Sciatic nerve (tissue), 2 donors: Measurements from ENCODE around the gene VENTX. TPM values are rescaled to one million over a fixed set of nuclear protein-coding genes. Genes with fewer than 3 reads are reported as not detected.
"Not testable (repeated sequence)": the region's sequence is repeated elsewhere in the genome, so short reads cannot be mapped to it uniquely, and the experiment has no call there.

Experiments
- ATAC-seq: fragments of 200-7000 bp; cut with Tn5 transposase; one replicate; pipeline ENCODE4 v1.9.1; 2020; ENCODE audit warnings: mild to moderate bottlenecking, moderate library complexity
- DNase-seq: peaks from one replicate; pipeline ENCODE4 v3.0.0-alpha.2; 2020; ENCODE audit warnings: low spot score
- intact Hi-C: fragments of 100-400 bp; cut with DNase I; formaldehyde crosslinking; loops from one replicate; pipeline ENCODE4 v1.14.2; 2022
- total RNA-seq: library from RNA; stranded (reverse); fragmentation: NEBNext Ultra II Directional; extraction: Animal tissue kit (Norgen Biotek cat#: 25700); gene quantifications from one replicate; pipeline ENCODE4 v1.2.1, GENCODE V29; 2021
- donor health status: DM: no; HTN: no; CAD: no.
- donor health status: DM: no; HTN: no; CAD: no.

Gene VENTX
- total RNA-seq, 1 donor from 2014 or later = 3.0 TPM

DNA sequence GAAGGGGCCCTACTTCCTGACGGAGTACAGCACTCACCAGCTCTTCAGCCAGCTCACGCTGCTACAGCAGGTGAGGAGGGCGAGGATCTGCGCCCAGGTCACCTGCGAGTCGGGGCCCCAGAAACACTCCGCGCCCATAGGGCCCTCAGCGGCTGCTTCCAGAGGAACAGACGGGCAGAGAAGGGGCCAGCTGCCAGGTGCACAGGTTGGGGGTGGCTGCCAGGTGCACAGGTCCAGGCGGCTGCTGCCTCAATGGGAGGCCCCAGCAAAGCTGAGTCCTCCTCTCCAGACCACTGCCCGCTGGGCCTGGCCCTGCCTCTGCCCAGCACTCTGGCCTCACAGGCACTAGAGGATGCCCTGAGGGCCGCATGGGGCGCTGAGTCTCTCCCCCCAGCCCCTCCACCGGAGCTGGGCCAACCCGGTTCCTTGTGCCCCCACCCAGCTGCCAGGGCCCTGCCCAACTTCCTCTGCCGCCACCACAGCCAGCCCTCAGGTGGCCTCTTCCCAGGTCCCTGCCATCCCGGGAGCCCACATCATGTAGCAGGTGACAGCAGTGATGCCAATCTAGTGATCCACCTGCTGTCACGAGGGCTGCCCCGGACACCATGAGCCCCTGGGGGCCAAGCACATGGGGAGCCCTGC, 24.7 kb upstream of the VENTX start:
- intact Hi-C loops = no loop called here
- DNase-seq (no peak), ATAC-seq (no peak)

DNA sequence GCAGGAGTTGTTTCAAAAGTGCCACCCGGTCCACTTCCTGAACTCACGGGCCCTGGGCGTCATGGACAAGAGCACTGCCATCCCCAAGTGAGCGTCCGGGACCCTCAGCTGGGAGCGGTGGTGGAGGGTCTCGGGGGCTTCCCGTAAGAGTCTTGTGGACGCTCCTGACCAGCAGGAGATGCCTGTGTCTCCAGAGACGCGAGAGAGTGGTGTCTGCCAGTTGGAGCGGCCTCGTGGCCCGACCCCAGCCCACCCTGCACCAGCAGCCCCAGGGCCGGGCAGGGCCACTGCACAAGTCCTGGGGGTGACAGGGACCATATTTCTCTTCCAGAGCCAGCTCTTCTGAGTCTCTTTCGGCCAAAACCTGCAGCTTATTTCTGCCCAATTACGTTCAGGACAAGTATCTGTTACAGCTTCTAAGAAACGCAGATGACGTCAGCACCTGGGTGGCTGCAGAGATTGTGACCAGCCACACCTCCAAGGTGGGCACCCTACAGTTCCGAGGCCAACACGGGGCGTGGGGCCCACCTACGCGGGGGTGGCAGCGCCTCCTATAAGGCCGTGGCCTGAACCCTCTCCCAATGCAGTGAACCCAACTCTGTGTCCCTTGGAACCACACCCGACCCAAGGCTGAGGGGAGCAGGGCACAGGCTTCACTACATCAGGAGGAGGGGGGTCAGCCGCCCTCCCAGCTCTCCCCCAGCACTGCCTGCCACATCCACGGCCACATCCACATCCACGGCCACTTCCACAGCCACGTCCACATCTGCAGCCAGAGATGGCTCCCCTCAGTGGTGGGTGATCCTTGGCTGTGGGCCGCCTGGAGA, 23.8 kb upstream of the VENTX start:
- DNase-seq (no peak), ATAC-seq (no peak)
- intact Hi-C loops = no loop called here

DNA sequence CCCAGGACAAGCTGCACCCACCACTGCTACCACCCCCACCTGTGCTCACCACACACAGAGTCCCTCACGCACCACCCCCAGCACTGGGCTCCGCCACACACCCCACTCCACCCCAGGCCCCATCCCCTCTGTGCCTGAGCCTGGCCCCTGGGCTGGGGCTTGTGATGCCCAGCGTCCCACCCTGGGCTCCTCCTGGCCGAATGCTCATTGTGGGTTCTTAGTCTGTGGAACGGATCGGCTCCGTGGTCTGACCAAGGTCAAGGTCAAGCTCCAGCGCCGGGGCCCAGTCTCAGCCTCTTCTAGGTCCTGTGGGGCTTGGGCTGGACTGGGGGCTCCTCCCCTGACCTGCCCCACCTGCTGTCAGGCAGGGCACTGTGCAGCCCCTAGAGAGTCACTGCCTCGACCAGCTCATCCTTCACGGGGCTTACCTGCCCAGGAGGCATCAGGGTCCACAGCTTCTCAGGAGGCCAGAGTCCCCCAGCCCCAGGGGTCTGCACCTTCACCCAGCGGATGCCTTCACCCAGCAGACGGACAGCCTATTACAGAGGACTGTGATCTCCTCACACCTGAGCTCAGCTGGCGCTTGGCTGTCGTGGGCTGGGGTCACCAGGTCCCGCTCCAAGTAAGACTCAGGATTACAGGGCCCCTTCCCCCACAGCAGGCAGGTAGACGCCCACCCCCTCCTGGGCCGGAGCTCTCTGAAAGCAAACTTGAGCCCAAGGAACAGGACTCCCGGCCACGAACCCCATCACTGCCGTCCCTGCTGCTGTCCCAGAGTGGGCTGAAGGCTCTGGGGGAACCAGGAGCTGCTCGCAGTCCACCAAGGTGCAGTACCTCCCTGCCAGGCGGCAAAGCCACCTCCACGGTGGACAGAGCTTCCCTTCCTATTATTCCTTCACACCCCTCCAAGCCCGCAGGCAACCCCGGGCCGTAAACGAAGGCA, 22.9 kb upstream of the VENTX start:
- ATAC-seq (no peak), DNase-seq (no peak)
- intact Hi-C loops = no loop called here

DNA sequence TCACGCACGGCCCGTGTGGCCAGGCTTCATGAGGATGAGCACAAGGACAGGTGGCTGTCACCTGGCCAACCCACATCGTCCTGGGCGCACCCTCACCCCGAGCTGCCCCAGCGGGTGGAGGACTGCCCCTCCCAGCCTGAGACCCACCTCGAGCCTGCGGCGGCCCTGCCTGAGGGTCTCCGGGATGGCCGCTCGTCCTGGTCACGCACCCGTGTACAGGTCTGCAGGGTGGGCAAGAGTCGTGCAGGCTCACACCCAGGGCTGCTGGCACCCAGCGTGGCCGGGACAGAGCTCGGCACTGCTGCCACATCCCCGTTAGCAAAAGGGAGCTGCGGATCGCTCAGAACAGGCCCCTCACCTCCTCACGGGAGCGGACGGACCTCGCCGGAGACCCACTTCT, 22.1 kb upstream of the VENTX start:
- no peak for ATAC-seq
- DNase-seq = no peak

DNA sequence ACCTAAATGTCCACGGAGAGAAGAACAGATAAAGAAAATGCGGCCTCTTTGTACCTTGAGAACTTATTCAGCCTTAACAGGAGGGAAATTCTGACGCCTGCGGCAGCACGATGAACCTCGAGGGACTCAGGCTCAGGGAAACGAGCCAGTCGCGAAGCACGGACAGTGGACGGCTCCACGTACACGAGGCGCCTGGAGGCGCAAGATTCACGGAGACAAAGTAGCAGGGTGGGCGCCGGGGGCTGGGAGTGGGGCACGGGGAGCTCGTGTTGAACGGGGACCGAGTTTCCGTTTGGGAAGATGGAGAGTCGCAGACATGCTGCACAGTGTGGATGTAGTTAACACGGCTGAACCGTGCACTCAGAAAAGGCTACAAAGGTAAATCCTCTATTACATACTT, 20.9 kb upstream of the VENTX start:
- intact Hi-C loops = no loop called here
- DNase-seq (no peak), ATAC-seq (no peak)

More for the DNA sequence above, 22.1 kb upstream of the VENTX start:
- intact Hi-C loops = no loop called here

DNA sequence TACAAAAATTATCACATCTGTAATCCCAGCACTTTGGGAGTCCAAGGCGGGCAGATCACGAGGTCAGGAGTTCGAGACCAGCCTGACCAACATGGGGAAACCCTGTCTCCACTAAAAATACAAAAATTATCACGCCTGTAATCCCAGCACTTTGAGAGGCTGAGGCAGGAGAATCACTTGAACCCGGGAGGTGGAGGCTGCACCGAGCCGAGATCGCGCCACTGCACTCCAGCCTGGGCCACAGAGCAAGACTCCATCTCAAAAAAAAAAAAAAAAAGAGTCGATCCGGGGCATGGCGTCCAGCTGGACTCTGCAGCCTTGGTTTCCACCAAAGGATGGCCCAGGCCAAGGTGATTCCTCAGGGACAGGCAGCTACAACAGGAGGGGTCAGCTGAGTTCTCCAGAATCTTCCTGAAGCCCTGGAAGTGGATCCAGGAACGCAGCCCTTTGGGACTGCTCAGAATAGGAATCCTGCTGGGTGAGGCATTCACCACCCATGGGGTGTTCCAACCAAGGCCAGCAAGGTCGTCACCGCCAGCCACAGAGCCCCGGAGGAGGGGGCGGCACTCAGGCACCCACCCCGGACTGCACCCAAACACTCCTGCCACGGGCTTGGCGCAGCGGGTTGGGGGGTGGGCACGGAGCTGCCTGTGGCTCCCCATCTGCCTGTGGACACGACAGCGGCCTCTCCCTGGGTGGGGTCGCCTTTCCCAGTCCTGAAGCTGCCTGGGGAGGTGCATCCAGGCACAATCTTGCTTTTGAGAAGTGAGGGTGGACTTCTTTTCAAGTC, 19.7 kb upstream of the VENTX start:
- intact Hi-C loops = no loop called here
- ATAC-seq = no peak
- no peak for DNase-seq

DNA sequence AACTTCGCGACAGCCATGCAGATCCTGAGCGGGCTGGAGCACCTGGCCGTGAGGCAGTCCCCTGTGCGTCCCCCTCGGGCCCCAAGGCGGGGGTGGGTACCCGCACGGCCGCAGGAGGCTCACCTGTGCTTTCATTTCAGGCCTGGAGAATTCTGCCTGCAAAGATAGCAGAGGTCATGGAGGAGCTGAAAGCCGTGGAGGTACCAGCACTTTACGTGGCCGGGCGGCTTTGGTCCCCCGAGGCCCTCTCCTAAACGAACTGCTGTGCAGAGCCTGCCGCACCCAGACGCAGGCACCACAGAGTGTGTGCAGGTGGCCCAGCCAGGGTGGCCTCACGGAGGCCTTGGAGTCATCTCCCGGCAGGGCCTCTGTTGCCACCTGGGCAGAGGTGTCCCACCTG, 18.8 kb upstream of the VENTX start:
- intact Hi-C loops = no loop called here
- ATAC-seq = no peak
- no peak for DNase-seq

DNA sequence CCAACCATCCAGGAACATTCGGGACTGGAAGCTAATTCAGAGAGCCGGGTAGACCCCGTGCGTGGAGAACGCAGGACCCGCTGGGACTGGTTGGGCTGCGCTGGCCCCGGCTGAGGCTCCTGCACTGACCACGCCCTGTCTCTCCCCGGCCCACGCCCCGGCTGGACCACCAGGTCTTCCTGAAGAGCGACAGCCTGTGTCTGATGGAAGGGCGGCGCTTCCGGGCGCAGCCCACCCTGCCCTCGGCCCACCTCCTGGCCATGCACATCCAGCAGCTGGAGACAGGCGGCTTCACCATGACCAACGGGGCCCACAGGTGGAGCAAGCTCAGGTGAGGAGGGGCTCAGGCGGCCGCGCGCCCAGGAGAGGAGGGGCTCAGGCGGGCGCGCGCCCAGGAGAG, 17.9 kb upstream of the VENTX start:
- ATAC-seq (no peak), DNase-seq (no peak)
- intact Hi-C loops = no loop called here

DNA sequence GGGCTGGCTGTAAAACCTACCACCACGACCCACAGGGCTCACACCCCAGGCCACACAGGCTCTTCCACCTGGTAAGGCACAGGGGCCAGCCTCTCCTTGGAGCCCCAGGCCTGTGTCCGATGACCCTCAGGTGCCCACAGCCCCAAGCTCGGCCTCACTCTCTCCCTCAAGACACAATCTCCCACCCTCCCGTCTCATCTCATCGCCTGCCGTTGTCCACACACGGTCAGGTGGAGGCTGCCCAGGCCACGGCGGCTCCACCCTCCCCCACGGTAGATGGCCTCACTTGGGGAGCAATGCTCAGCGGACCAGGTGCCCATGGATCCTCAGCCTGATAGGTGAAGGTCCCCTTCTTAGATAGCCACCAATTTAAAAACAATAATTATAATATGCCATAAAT, 16.3 kb upstream of the VENTX start:
- DNase-seq (no peak), ATAC-seq (no peak)
- intact Hi-C loops = no loop called here

DNA sequence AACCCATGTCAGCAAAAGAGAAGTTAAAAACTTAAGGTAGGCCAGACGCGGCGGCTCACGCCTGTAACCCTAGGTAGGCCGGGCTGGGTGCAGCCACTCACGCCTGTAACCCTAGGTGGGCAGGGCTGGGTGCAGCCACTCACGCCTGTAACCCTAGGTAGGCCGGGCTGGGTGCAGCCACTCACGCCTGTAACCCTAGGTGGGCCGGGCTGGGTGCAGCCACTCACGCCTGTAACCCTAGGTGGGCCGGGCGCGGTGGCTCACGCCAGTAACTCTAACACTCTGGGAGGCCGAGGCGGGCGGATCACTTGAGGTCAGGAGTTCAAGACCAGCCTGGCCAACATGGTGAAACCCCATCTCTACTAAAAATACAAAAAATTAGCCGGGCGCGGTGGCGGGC, 15.9 kb upstream of the VENTX start:
- intact Hi-C loops, DNase-seq, ATAC-seq: not testable (repeated sequence)

DNA sequence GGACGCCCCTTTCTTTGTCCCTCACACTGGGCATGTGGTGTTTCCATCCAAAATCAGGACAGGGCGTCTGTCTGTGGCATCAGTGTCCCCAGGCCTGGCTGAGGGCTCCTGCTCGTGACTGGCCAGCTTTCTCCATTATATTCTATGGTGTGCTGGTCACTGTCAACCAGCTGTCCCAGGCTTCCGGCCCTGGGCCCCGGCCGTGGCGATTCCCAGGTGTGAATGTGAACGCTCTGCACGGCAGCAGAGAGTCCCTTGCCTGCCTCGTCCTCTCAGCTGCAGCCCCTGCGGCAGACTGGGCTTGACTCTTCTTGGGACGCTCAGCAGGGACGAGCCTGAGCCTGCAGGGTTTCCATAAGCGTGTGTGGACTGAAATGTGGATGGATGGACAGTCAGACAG, 13.6 kb upstream of the VENTX start:
- ATAC-seq (no peak), DNase-seq (no peak)
- intact Hi-C loops = no loop called here

DNA sequence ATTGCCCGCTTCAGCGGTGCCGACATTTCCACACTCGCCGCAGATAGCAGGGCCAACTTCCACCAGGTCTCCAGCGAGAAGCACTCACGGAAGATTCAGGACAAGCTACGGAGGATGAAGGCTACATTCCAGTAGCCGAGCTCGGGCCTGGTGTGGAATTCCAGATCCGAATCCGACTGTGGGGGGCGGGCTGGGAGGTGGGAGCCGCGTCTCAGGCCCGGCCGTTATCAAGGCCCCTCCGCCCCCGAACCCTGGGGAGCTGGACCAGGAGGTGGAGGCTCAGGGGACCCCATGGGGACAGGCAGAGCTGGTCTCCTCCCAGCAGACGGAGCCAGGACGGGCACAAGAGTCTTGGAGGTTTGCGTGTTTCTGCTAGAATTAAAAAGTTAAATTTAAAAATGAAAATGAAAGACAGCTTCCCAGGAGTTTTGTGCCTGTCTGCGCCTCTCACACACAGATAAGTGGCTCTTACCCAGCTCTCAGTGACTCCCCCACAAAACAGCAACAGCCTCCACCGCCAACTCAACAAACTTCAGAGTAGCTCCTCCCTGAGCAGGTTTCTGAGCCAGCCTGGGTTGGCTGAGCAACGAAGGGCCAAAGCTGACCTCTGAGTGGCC, 12.8 kb upstream of the VENTX start:
- no peak for ATAC-seq
- intact Hi-C loops = no loop called here
- no peak for DNase-seq

DNA sequence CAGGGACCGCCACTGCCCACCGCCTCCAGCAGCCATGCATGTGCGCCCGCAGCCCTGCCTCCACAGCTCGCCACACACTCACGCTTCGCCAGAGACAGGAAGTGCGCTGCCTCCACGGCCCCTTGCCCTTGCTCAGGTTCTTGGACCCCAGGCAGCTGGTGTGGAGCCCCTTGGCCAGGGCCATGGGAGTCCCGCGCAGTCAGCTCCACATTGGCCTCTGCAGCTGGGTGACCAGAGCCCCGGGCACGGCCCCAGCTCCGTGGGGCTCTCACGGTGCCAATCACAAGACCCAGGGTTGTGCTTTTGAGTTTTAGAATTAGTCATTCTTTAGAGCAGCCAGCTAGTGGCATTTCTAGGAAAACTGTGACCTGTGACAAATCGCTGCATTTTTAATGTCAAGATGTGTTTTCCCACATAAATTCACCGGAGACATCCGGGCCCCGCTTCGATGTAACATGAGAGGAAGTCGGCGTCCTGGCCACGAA, 11.9 kb upstream of the VENTX start:
- DNase-seq (no peak), ATAC-seq (no peak)
- intact Hi-C loops = no loop called here

DNA sequence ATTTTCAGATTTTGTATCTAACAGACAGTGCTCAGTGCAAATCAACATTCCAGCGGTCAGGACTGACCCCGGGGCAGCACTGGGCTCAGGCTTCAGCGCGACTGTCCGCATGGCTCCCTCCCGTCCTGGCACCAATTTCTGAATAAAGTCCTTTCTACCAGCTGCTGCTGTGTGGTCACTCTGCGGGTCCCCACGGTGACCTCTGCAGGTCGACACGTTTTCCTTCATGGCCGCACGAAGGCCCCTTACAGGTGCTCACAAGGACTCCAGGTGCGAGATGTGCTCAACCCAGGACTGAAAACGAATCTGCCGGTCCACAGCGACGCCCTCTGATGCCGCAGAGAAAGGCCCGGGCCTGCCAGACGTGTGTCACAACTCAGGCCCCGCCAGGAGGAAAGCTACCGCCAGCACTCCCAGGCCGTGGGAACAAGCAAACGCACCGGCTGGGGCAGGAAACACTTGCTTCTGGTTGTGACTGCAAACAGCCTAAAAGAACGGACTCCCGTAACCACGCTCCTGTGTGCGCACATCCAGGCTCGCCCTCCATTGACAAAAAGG, 11.3 kb upstream of the VENTX start:
- intact Hi-C loops = no loop called here
- ATAC-seq (no peak), DNase-seq (no peak)

DNA sequence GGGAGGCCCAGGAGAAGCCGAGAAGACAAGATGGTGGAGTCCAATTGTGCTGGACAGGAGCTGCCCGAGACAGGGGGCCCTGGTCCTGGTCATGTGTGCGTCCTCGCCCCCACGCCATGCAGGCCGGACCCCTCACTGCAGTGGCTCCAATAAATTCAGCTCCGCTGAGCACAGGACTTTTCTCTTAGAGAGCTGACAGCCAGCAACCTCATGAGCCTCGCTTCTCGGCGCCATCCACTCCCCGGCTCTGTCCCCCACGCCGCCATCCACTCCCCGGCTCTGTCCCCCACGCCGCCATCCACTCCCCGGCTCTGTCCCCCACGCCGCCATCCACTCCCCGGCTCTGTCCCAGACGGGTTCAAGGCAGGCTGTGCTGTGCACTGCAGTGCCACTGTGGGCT, 10.4 kb upstream of the VENTX start:
- intact Hi-C loops = no loop called here

DNA sequence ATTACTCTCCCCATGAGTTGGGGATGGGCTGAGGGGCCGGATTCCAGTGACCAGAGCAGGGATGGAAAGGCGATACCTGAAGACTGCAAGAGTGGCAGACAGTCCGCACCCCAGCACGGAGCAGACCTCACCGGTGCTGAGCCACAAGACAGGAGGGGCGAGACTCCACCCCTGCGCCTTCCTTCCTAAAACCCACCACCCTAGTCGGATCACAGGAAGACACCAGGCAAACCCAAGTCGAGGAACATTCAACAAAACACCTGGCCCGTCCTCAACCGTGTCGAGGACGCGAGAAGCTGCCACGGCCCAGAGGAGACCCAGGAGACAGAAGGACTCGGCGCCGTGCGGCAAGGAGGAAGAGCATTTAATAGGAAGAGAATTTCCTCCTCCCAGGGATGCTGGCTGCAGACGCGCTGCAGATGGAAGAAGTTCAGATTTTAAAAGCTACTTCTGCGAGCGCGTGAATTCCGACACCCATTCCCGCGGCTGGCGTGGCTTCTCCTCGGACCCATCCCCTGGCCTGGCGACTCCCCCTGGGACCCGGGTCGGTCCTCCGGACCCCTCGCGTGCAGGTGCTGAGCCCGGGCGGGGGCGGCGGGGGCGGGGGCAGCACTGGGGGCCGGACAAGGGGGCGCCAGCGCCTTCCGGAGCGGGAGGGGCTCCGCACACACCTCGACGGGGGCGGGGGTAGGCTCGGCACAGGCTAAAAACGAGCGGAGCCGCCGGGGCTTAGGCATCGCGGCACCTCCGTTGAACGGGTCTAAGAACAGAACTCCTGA, 8.2 kb upstream of the VENTX start:
- ATAC-seq = no peak
- DNase-seq = no peak
- intact Hi-C loops = no loop called here

More for the DNA sequence above, 10.4 kb upstream of the VENTX start:
- ATAC-seq (no peak), DNase-seq (no peak)

DNA sequence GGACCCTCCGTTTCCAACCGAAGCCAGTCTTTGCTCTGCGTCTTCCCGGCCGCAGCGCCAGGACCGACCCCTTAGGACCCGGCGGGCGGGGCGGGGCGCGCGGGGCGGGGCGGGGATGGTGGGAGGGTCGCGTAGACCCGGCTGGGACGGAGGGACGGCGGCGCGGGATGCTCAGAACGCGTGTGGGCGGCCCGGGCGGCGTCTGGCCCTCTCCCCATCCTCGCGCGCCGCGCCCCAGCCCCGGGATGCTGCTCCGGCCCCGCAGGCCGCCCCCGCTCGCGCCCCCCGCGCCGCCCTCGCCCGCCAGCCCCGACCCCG, 7.7 kb upstream of the VENTX start, which contains the start of gene UTF1:
TSS of gene UTF1 (plus strand) at position 174 of the 318 bp plus-strand sequence. CDS start at position 246, 72 bp downstream.
- no peak for ATAC-seq
- intact Hi-C loops = no loop called here

More for the DNA sequence above, 7.7 kb upstream of the VENTX start, which contains the start of gene UTF1:
- DNase-seq = no peak
